Osteocyte (in vitro differentiated cells): ENCODE measurements around the gene ABHD8. TPM values are rescaled to one million over a fixed set of nuclear protein-coding genes. Genes with fewer than 3 reads are reported as not detected.

Experiments
- DNase-seq: peaks from one replicate; pipeline ENCODE4 v3.0.0; 2021; ENCODE audit warnings: mixed read lengths; ENCODE audit not compliant: unreplicated experiment; ENCODE audit errors: extremely low spot score
- H3K27ac Mint-ChIP-seq: one replicate; pipeline ENCODE4 v1.8.0; 2021; ENCODE audit warnings: mild to moderate bottlenecking, mixed read lengths; ENCODE audit not compliant: unreplicated experiment
- H3K27me3 Mint-ChIP-seq: one replicate; pipeline ENCODE4 v1.8.0; 2021; ENCODE audit warnings: mixed read lengths; ENCODE audit not compliant: unreplicated experiment
- H3K36me3 Mint-ChIP-seq: one replicate; pipeline ENCODE4 v1.8.0; 2021; ENCODE audit warnings: mixed read lengths; ENCODE audit not compliant: unreplicated experiment
- H3K4me1 Mint-ChIP-seq: one replicate; pipeline ENCODE4 v1.8.0; 2021; ENCODE audit warnings: mixed read lengths; ENCODE audit not compliant: unreplicated experiment
- H3K4me3 Mint-ChIP-seq: one replicate; pipeline ENCODE4 v1.8.0; 2021; ENCODE audit warnings: mild to moderate bottlenecking, moderate library complexity, mixed read lengths; ENCODE audit not compliant: unreplicated experiment
- H3K9me3 Mint-ChIP-seq: one replicate; pipeline ENCODE4 v1.8.0; 2021; ENCODE audit warnings: mixed read lengths; ENCODE audit not compliant: unreplicated experiment
- CTCF ChIP-seq: fragments of 200-600 bp; sonication (generic); IDR thresholded peaks from 2 replicates; pipeline ENCODE4 v1.5.0; 2021; ENCODE audit warnings: antibody characterized with exemption, mild to moderate bottlenecking, moderate library complexity
- total RNA-seq: library from RNA; stranded (reverse); gene quantifications from 2 replicates; pipeline ENCODE4 v1.2.1, GENCODE V29; 2021

ABHD8 gene
- total RNA-seq, 1 donor from 2014 or later: 5.0 TPM

DNA sequence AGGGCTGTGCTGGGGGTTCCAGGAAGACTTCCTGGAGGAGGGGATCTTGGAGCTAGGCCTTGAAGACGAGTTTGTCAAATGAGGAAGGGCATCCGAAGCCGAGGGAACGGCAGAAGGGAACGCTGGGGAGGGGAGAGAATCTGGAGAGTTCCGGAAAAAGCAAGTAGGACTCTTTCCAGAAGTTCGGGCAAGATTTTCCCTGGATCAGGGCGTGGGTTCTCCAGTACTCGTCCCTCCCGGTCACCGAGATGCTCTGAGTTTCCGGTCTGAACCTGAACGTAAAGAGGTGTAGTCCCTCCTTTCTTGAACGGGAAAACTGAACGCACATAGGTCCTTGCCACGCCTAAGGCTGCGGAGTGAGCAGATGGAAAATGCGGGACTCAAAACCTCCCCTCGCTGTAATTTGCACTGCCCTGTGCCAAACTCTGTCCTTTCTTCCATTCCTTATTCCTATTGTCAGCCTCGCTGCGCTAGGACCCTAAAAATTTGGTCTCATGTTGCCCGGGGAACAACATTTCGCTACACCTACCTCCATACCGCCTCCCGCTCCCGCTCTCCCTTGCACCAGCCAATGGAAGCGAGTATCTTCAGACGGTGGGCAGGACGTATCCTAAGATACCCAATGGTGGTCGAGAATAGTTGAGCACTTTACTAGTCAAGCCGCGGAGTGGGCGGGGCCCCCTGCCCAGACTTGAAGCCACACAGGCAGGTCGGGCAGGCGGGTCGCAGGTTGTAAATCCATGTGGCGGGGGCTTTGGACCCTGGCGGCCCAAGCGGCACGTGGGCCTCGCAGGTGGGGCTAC, 33.8 kb upstream of the ABHD8 start, which contains the start of gene GTPBP3:
GTPBP3 (plus strand) TSS at position 682 of the 803 bp plus-strand sequence; CDS start at position 741, 59 bp downstream.
- H3K9me3 Mint-ChIP-seq: no peaks in the 10 kb centered on the region
- peak within 1 kb of the TSS; percentile 99 for H3K4me3 Mint-ChIP-seq
- H3K27me3 Mint-ChIP-seq: no peaks in the 10 kb centered on the region
- H3K27ac Mint-ChIP-seq: peak within 1 kb of the TSS; percentile 99
- DNase-seq: peak; percentile 96
- peaks cover 23% of the 10 kb centered on the region for H3K4me1 Mint-ChIP-seq
- TF ChIP-seq CTCF: no peak
- no peaks in the 10 kb centered on the region for H3K36me3 Mint-ChIP-seq

- no peak for TF ChIP-seq CTCF
- no peak for DNase-seq
- Mint-ChIP-seq H3K27me3 (no peaks in the 10 kb centered on the region), H3K4me3 (peak overlapping the region; percentile 86), H3K4me1 (peaks cover 23% of the 10 kb centered on the region), H3K27ac (peak overlapping the region; percentile 68), H3K36me3 (no peaks in the 10 kb centered on the region), H3K9me3 (no peaks in the 10 kb centered on the region)
Measured at GRCh38 chr19:17335575-17335974, 32.4 kb upstream of the ABHD8 start.

DNA sequence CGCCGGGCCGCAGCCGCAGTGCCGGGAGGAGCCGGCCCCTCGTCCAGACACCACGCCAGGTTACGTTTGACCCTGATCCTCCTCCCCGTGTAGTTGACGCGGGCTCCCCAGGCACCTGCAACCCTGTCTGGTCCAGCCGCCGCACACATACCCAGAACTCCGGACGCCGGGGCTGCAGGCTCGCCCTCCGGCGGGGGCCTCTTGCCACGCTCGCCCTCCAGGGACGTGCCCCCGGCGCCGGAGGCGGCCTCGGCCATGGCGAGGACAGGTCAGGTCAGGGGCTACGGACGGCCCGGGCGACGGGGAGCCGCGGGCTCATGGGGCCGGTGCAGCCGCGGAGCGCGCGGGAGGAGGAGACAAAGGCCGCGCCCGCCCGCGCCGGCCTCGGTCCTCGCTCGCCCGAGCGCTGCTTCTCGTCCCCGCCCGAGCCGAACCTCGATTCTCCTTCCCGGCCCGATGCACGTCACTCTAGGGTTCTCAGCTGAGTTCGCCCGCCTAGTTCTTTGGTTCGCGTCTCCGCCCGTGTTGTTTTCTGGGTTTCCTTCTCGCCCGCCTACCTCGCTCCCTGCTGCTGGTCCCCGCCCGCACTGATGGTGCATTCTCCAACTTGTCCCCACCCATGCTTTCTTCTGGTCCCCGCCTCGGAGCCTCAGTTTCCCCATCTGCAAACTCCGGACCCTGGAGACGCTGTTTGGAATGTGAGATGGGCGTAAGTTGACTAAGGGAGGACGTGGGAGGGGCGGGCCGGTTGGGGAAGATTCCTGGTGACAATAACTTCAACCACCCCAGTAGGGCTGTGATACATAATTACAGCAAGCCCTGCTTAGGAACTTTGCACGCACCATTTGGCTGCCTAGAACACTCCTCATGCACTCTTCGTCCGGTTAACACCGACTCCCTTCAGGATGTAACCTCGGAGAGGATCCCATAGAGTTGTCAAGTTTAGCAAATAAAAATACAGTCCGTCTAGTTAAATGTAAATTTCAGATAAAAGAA, 31.5 kb upstream of the ABHD8 start, which contains the start of gene ANO8:
ANO8 (minus strand) TSS at position 442 of the 996 bp plus-strand sequence; CDS start at position 257, 185 bp downstream.
- Mint-ChIP-seq H3K4me1 (peaks cover 23% of the 10 kb centered on the region), H3K9me3 (no peaks in the 10 kb centered on the region), H3K27ac (peak within 1 kb of the TSS; percentile 68), H3K36me3 (no peaks in the 10 kb centered on the region), H3K4me3 (peak within 1 kb of the TSS; percentile 86), H3K27me3 (no peaks in the 10 kb centered on the region)
- DNase-seq: peak; percentile 96
- TF ChIP-seq CTCF: no peak

DNA sequence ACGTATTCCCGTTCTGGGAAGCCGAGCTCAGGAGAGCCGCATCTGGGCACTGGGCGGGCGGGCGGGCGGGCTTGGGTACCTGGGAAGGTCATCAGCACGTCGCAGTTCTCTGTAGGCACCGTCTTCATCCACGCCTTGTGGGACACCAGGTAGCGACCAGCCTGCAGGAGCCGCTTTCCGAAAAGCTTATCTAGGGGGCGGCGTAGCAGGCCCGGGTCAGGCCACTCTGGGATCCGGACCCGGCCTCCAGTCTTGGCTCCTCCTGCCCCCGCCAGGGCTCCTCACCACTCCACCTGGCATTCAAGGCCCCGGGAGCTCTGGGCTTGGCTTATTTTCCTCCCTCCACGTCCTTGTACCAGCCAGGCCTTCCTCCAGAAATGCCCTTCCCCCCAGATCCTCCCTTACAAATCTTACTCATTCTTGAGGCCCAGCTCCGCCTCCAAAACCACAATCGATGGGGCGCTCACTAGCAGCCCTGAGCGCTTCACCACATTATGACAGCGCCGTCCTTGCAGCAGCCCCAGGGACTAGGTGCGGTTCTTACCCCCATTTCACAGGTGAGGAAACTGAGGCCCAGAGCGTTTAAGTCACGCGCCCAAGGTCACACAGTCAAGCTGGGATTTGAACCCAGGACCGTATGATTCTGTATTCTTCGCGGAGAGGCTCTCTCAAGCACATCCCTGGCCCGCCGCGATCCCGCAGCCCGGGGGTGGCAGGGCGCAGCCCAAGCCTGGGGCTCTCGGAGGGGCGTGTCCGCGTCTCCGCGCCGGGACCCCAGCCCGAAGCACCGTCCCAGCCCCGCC, 30.6 kb upstream of the ABHD8 start:
- peak overlapping the region; percentile 68 for H3K27ac Mint-ChIP-seq
- no peak for DNase-seq
- H3K4me1 Mint-ChIP-seq: peaks cover 23% of the 10 kb centered on the region
- no peak for TF ChIP-seq CTCF
- no peaks in the 10 kb centered on the region for H3K9me3 Mint-ChIP-seq
- no peaks in the 10 kb centered on the region for H3K36me3 Mint-ChIP-seq
- peak overlapping the region; percentile 86 for H3K4me3 Mint-ChIP-seq
- H3K27me3 Mint-ChIP-seq: no peaks in the 10 kb centered on the region
